KOPT-K1 (cell line): ENCODE results near the gene TCF12.
A peak's percentile ranks its signal among the peaks of the same experiment; 100 is the strongest.

Experiments used
- H3K27ac ChIP-seq: fragments of 200-600 bp; sonication (generic); 2 replicates; pipeline ENCODE4 v1.5.1; 2016; ENCODE audit warnings: antibody characterized with exemption, mild to moderate bottlenecking, low read depth, low read length; ENCODE audit not compliant: poor library complexity, severe bottlenecking
- H3K36me3 ChIP-seq: fragments of 200-600 bp; sonication (generic); 2 replicates; pipeline ENCODE4 v1.5.1; 2017; ENCODE audit warnings: antibody characterized with exemption, mild to moderate bottlenecking, low read length, moderate library complexity; ENCODE audit not compliant: insufficient read depth
- H3K9me3 ChIP-seq: fragments of 200-600 bp; sonication (generic); 2 replicates; pipeline ENCODE4 v1.5.1; 2017; ENCODE audit warnings: antibody characterized with exemption, low read length, mild to moderate bottlenecking; ENCODE audit not compliant: insufficient read depth, poor library complexity, severe bottlenecking

The TCF12 gene

GRCh38 chr15:56969265-56969895, 50.9 kb downstream of the TCF12 start:
- peak overlapping the region; percentile 24 for H3K27ac ChIP-seq
- H3K36me3 ChIP-seq, result no peaks in the 10 kb centered on the region
- H3K9me3 ChIP-seq, result no peaks in the 10 kb centered on the region

DNA sequence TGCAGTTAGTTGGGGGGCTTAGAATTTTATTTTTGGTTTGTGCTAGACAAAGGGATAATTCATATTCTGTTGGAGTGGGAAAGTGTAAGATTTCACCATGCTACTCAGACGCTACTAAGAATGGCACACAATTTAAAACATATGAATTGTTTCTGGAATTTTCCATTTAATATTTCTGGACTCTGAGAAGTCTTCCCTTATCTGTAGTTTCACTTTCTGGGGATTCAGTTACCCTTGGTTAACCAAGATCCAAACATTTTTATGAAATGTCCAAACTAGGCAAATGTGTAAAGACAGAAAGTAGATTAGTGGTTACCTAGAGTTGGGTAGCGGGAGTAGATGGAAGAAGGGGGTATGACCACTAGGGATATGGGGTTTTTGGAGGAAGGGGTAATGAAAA, 53.1 kb downstream of the TCF12 start:
- Histone ChIP-seq H3K36me3 (no peaks in the 10 kb centered on the region), H3K27ac (no peak overlapping the region), H3K9me3 (no peaks in the 10 kb centered on the region)

GRCh38 chr15:56972016-56972415, 53.6 kb downstream of the TCF12 start:
- H3K36me3 ChIP-seq, result no peaks in the 10 kb centered on the region
- no peaks in the 10 kb centered on the region for H3K9me3 ChIP-seq
- H3K27ac ChIP-seq, result no peak overlapping the region

GRCh38 chr15:56972426-56972825, 54.0 kb downstream of the TCF12 start:
- H3K9me3 ChIP-seq, result no peaks in the 10 kb centered on the region
- no peaks in the 10 kb centered on the region for H3K36me3 ChIP-seq
- H3K27ac ChIP-seq, result no peak overlapping the region

GRCh38 chr15:56973463-56973862, 55.0 kb downstream of the TCF12 start:
- Histone ChIP-seq H3K27ac (no peak overlapping the region), H3K36me3 (no peaks in the 10 kb centered on the region)

GRCh38 chr15:56977232-56977631, 58.8 kb downstream of the TCF12 start:
- Histone ChIP-seq H3K36me3 (no peaks in the 10 kb centered on the region), H3K9me3 (no peaks in the 10 kb centered on the region), H3K27ac (no peak overlapping the region)

More at GRCh38 chr15:56973463-56973862, 55.0 kb downstream of the TCF12 start:
- no peaks in the 10 kb centered on the region for H3K9me3 ChIP-seq

DNA sequence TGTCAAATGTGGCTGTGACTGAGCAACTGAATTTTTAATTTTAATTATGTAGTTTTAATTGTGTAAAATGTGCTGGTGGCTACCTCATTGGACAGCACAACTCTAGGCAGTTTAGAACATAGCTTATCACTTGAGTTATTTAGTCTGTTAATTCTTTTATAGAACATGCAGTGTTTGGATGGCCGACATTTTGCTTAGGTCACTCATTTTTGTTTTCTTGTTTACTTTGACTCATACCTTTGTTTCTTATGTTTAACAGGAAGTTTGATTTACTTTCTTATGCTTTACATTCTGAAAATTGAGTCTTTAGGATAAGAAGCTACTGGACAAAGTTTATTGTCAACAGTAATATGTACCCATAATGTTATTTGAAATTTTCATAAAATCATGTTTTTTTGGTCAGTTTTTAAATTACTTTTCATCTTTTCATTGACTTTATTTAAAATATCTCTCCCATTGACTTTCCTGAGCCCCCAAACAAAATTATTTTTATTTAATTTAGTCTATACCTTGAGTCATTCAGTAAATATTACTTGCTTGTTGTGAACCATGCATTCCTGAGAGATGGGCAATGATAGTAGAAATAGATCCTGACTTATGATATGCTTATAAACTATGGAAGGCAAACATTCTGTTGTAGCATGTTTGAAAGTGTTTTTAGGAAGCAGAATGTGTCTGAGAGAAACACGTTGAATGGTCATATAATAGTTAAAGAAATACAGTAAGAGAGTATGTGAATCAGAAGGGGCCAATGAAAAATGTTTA, 60.6 kb downstream of the TCF12 start:
- Histone ChIP-seq H3K27ac (no peak overlapping the region), H3K36me3 (no peaks in the 10 kb centered on the region), H3K9me3 (no peaks in the 10 kb centered on the region)

DNA sequence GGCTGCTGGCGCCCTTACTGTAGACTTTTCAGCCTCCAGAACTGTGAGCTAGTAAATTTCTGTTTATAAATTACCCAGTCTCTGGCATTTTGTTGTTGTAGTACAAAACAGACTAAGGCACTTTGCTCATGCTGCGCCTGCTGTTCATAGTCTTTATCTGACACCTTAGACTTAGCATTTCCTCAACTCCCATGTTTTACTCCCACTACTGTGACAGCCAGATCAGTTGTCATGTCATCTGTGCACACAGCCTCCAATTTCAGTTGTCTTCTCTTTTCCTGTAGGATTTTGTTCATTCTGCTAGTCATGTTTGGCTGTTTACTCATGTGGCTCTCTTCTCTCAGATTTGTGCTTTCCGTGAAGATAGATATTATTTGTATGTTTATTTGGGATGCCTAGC, 62.0 kb downstream of the TCF12 start:
- Histone ChIP-seq H3K36me3 (no peaks in the 10 kb centered on the region), H3K27ac (no peak overlapping the region), H3K9me3 (no peaks in the 10 kb centered on the region)

DNA sequence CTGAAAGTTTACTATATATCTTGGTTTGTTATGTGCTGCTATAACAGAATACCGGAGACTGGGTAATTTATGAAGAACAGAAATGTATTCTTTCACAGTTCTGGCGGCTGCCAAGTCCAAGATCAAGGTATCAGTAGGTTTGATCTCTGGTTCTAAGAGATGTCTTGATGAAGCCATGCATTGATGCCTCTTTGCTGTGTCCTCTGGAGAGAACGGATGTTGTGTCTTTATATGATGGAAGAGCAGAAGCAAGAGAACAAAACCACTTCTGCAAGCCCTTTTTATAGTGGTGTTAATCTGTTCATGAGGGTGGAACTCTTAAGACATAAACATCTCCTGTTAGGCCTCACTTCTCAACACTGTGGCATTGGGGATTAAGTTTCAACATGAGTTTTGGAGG, 62.7 kb downstream of the TCF12 start:
- H3K9me3 ChIP-seq, result no peaks in the 10 kb centered on the region
- no peaks in the 10 kb centered on the region for H3K36me3 ChIP-seq
- H3K27ac ChIP-seq, result no peak overlapping the region

DNA sequence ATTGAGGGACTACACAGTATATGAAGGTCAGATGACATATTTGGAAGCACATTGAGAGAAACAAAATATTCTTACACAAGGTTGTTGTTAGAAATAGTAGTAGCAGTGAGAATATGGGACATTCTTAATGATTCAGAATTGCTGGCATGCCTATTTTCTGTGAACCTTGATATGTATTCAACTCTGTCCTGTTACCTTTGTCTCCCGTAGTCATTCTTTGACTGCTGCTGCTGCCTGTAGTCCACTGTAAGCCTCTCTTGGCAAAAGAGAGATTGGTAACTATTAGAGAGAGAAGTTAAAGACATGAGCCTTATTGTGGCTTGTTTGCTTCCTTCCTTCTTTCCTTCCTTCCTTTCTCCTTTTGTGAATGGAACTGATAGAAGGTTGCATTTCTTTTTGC, 64.5 kb downstream of the TCF12 start:
- H3K27ac ChIP-seq, result peak overlapping the region; percentile 7

DNA sequence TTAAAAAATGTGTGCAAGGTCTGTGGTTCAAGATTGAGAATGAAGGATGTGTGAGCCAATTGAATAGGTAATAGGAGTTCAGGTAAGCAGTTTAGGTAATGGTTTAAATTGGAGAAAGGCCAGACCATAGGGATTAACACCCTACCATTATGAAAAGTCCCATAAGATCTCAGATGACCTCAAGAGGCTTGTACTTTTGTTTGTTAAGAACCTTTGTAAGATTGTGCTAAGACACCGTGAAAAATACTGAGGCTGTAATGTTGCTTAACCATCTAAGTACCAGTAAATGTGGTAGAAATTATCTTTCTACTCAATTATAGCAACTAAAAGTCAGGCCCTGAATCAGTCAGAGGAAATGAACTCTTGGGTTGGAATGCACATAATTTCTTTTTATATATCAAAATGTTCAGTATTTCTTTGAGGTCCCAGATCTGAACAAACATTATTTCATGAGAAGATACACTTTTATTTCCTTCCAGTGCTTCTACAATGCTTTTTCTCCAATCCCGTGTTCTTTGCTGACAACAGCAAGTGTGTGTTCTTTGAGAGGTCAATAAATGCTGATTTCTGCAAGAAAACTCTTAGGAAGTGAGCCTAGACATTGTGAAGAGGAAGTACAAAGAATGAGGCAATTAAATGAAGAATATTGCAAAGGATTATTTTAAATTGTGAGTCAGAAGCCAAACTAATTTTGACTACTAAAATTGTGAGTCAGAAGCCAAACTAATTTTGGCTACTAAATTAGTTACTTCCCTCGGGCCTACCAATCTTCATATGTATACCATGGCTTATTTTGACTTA, 66.4 kb downstream of the TCF12 start:
- Histone ChIP-seq H3K9me3 (no peaks in the 10 kb centered on the region), H3K36me3 (no peaks in the 10 kb centered on the region), H3K27ac (peak overlapping the region; percentile 0)

More for the DNA sequence above, 64.5 kb downstream of the TCF12 start:
- Histone ChIP-seq H3K36me3 (no peaks in the 10 kb centered on the region), H3K9me3 (no peaks in the 10 kb centered on the region)

GRCh38 chr15:56985856-56986255, 67.4 kb downstream of the TCF12 start:
- H3K27ac ChIP-seq, result peak overlapping the region; percentile 16
- H3K9me3 ChIP-seq, result no peaks in the 10 kb centered on the region
- H3K36me3 ChIP-seq, result 0 out of 2 replicates have a peak, but pooled peaks cover 4% of the 10 kb centered on the region

DNA sequence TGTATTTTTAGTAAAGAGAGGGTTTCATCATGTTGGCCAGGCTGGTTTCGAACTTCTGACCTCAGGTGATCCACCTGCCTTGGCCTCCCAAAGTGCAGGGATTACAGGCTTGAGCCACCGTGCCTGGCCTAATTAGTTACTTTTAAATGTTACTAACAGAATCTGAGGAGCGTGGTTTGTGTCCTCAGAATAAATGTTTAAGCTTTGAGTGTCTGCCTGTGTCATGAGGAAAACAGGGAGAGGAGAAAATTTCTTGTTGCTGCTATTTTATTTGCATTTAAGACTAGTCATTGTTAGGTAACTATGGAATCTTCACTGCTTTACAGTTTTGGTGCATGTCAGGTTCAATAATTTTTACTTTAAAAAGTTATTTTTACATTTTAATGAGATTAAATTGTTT, 68.8 kb downstream of the TCF12 start:
- H3K27ac ChIP-seq, result peak overlapping the region; percentile 15
- H3K9me3 ChIP-seq, result no peaks in the 10 kb centered on the region
- H3K36me3 ChIP-seq, result peaks cover 8% of the 10 kb centered on the region; the same call in 1 of the 2 replicates

- Histone ChIP-seq H3K9me3 (peaks cover 1% of the 10 kb centered on the region), H3K36me3 (peaks cover 17% of the 10 kb centered on the region), H3K27ac (no peak overlapping the region)
These were observed 69.8 kb downstream of the TCF12 start for GRCh38 chr15:56988219-56988618.

GRCh38 chr15:56989411-56989924, 71.0 kb downstream of the TCF12 start:
- H3K27ac ChIP-seq, result no peak overlapping the region
- peaks cover 8% of the 10 kb centered on the region for H3K9me3 ChIP-seq
- H3K36me3 ChIP-seq, result peaks cover 29% of the 10 kb centered on the region
